T1000 (cell line): Measurements from ENCODE around the gene WFDC2.

Source experiments
- DNase-seq: peaks from one replicate; lab custom pipeline; 2025; ENCODE audit warnings: mixed read lengths; lab: John Stamatoyannopoulos, UW

WFDC2 gene, protein sequence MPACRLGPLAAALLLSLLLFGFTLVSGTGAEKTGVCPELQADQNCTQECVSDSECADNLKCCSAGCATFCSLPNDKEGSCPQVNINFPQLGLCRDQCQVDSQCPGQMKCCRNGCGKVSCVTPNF

DNA sequence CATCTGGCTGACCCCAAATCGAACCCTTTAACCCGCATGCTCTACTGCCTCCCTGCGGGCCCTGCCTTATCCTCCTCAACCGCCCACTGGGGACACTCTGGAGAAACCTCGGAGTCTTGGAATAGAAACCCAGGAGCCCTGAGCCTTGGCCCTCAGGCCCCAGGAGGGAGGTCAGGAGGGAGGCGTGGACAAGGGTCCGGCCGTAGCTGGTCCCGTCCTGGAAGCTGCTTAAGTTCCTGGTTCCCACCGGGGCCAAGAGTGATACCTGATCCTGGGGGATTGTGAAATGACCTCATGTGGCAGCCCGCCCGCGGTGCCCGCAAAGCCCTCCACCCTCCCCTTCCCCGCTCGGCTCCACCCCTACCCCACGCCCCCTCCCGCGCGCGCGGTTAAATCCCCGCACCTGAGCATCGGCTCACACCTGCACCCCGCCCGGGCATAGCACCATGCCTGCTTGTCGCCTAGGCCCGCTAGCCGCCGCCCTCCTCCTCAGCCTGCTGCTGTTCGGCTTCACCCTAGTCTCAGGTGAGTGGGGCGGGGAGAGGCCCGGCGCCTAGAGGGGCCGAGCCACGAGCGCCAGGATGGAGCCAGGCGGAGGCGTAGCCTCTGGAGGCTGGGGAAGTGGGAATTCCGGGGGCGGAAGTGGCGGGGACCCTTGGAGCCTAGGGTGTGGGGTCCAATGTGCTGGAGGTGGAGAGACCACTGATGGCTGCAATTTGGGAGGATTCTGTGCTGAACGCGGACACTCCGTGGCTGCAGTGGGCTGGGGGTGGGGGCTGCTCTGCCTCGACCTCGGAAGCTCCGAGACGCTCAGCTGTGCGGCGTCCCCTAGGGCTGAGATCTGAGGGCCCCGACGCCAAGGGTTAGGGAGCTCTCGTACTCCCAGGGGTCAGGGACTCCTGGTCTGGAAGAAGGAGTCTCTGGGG is at the start of gene WFDC2:
Gene WFDC2 (plus strand): TSS at position 418 of the 926 bp plus-strand sequence. CDS start 29 bp downstream, at position 447.
- no peak for DNase-seq

DNA sequence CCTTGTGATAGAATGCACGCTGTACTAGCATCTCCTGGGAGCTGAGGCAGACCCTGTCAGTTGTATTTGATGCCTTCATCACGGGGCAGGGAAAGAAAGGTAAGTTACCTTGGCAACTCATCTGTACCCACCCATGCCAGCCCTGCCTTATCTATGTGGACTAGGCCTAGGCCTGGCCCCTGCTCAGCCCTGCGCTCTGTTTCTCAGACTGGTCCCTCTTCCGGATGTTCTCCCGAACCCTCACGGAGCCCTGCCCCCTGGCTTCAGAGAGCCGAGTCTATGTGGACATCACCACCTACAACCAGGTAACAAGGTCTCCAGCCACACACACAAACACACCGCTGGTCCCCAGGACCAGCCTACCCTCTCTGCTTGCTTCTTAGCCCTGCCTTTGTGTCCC is 49.4 kb upstream of the WFDC2 start:
- no peak for DNase-seq

DNA sequence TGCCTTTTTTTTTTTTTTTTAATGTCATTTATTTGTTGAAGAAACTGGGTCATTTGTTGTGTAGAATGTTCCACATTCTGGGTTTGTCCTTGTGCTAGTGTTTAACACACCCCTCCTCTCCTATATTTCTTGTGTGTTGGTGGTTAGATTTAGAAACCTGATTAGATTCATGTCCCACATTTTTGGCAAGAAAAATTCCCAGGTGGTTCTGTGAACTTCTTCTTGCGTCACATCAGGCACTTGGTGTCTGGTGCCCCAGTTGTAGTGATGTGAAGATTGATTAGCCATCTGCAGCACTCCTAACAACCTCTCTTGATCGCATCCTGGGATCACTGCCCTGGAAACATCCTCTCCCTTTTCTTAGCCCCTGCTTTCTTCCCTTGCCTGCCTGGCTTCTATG is 45.9 kb upstream of the WFDC2 start:
- DNase-seq = no peak

DNA sequence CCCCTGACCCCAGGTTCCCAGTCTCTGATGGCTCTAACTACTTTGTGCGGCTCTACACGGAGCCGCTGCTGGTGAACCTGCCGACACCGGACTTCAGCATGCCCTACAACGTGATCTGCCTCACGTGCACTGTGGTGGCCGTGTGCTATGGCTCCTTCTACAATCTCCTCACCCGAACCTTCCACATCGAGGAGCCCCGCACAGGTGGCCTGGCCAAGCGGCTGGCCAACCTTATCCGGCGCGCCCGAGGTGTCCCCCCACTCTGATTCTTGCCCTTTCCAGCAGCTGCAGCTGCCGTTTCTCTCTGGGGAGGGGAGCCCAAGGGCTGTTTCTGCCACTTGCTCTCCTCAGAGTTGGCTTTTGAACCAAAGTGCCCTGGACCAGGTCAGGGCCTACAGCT is 44.0 kb upstream of the WFDC2 start:
- DNase-seq = no peak

DNA sequence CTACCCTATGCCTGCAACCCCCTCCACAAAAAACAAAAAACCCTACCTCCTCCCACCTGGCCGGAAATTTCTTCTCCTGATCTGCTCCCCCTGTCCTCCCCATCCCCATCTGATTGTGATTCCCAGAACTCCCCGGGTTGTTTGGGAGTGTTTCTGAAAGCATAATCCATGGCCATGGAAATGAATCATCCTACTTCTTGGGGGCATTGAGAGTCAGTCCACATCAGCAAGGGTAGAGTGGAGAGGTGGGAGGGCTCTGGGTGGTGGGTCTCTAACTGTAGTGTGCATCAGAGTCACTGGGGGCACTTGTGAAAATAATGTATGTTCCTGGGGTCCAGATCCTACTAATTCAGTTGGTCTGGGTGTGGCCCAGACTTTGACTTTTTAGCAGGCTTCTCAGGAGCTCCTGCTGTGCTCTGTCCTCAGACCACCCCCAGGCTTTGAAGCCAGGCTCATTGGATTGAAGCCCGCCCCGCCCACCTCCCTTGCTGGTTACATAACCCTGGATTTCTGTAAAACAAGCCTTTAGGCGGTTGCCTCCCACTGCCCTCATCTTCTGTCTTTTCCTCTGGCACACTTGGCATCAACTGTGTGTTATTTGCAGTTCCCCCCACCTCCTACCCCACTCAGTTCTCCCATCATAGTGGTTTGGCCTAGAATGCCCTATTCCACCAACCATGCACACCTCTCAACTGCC is 43.1 kb upstream of the WFDC2 start:
- no peak for DNase-seq

DNA sequence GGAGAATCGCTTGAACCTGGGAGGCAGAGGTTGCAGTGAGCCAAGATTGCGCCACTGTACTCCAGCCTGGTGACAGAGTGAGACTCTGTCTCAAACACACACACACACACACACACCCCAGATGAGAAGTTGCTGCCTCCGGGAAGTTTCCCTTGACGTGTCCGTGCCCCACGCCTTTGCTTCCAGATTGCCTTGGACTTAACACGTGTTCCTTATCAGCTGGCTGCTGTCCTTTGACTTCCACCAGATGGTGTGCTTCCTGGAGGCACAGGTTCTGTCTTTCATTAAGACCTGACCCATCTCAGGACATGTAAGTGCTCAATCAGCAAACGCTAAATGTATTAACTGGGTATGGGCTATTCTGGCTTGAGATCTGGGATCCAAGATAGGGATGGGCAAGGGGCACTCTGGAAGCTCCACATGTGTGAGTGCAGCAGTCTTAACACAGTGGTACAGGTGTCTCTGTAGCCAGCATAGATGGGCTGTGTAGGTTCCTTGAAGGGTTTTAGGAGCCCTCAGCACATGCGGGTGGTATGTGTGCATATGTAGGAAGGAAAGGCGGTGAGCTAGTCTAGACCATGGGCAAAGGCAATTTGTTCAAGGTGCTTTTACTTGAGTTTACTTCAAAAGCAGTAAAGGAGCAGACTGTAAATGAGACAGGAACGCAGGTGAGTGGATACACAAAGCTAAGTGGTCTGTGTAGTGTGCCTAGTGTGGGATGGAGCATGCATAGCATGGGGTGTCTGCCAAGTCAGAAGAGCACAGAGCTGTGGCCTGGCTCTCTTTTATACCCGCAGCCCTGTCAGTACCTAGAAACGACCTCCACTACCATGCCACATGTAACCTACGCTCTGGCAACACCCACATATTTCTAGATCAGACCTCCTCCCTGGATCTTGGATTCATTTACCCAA is 42.1 kb upstream of the WFDC2 start:
- no peak for DNase-seq

DNA sequence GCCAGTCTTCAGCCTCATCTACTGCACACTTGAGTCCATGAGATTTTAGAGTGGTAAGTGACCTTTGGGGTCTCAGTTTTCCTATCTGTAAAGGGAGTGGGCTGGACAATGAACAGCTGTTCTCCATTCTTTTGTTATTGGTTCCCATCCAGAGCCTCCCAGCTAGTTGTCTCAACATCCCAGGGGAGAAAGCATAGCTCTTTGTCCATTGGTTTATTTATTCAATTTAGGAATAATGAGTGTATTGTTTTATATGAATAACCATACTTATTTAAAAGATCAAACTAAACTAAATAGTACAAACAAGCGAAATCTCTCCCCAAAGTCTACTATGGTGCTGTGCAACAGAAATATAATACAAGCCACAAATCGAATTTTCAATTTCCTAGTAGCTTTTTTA is 39.9 kb upstream of the WFDC2 start:
- DNase-seq = no peak

DNA sequence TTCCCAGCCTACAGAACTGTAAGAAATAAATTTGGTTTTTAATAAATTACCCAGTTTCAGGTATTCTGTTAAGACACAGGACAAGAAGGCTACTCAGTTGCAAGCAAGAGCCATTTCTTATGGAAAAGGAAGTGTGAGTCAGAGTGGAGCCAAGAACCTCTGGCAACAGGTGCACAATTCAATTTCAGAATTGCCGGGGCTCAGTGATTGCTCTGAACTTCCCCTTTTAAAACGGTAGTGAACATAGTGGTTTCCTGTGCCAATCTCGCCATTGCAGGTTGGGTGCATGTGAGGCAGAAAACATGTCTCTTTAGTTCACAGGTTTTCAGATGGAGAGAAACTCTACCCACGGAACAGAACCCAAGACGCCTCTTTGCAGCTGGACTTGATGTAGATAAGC is 37.3 kb upstream of the WFDC2 start:
- no peak for DNase-seq

DNA sequence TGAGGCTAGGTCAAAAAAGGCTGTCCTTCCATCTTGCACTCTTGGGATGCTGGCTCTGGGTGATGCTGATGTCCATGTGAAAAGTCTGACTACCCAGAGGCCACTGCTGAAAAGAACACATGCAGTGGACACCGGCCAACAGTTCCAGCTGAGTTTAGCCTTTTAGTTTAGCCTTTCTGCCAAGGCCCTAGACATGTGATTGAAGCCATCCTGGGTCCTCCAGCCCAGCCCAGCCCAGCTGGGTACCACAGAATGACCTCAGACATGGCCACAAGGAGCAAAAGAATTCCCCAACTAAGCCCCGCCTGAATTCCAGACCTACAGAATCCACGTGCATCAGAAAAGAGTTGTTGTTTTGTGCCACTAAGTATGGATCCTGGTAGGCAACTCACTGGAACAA is 36.2 kb upstream of the WFDC2 start:
- no peak for DNase-seq

DNA sequence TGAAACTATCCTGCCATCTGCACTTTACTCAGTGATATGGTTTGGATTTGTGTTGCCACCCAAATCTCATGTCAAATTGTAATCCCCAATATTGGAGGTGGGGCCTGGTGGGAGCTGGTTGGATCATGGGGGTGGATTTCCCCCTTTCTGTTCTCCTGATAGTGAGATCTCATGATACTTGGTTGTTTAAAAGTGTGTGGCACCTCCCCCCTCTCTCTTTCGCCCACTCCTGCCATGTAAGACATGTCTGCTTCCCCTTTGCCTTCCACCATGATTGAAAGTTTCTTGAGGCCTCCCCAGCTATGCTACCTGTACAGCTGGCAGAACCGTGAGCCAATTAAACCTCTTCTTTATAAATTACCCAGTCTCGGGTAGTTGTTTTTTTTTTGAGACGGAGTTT is 35.6 kb upstream of the WFDC2 start:
- DNase-seq = no peak

DNA sequence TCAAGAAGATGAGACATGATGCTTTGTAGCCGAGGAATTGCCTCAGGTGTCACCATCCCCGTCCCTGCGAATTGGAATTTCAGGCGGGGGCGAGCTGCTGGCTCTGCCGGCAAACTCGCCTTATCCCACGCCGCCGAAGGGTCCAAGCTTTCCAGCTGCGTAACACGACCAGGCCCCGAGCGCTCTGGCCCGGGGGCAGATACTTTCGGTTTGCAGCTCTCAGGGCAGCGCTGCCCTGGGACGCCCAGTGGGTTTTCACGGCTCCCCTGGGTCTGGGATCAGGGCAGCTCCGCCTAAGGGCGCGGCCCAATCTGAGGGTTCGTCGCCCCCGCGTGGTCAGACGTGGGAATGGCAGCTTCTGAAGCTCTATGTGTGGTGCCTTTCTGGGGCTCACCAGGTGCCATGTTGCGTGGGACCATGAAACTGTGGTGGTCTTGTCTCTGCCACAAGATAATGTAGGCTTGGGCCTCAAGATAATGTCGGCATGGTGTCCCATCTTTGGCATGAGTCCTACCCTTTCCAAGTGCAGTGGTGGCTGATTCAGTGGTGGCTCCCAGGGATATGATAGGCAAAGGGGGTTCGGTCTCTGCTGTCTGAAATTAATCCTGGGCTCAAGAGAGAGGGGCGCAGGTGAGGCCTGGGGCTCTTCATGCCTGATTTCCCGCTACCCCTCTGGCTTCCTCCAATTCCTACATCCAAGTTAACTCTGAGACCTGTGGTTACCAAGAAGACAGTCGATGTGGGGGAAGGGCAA is 32.6 kb upstream of the WFDC2 start:
- DNase-seq = peak; percentile 95

DNA sequence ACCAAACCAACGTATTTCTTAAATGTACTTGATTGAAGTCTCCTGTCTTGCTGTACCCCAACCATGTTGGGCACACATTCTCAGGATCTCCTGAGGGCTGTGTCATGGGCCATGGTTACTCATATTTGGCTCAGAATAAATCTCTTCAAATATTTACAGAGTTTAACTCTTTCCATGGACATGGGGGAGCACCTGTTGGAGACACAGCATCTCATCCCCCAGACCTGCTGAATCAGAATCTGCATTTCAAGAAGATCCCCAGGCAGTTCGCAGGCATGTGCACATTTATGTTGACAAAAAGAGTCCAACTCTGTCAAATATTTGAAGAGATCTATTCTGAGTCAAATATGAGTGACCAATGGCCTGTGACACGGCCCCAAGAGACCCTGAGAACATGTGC is 29.1 kb upstream of the WFDC2 start:
- no peak for DNase-seq

DNA sequence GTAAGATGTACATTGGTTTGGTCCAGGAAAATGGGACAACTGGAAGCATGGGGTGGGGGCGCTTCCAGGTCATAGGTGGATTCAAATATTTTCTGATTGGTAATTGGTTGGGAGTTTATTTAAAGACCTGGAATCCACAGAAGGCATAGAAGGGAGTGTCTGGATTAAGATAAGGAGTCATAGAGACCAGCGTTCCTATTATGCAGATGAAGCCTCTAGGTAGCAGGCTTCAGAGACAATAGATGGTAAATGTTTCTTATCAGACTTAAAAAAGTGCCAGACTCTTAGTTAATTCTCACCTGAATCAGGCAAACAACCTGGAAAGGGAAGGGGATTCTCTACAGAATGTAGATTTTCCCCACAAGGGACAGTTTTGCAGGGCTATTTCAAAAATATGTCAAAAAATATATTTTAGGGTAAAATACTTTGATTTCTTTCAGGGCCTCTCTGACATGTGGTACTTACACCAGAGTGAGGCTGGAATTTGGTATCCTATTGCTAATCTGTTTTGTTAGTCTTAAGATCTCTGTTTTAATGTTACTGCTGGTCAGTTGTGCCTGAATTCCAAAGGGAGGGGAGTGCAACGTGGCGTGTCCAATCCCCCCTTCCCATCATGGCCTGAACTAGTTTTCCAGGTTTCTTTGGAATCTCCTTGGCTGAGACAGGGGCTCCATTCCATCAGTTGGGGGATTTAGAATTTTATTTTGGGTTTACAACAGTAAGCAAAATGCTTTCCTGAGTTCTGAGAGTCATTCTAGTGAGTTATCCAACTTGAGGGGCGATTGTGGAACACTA is 28.5 kb upstream of the WFDC2 start:
- no peak for DNase-seq

DNA sequence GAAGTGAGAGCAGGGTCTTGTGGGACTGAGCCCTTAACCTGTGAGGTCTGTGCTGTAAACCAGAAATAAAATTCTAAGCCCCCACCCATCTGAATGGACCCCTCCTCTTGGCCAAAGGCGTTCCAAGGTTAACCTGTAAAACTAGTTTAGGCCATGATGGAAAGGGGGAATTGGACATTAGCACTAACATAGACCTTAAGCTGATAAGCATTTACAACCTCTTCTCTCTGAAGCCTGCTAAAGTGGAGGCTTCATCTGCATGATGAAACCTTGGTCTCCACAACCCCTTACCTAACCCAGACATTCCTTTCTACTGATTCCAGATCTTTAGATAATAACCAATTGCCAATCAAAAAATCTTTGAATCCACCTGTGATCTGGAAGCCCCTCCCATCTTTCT is 27.8 kb upstream of the WFDC2 start:
- no peak for DNase-seq

DNA sequence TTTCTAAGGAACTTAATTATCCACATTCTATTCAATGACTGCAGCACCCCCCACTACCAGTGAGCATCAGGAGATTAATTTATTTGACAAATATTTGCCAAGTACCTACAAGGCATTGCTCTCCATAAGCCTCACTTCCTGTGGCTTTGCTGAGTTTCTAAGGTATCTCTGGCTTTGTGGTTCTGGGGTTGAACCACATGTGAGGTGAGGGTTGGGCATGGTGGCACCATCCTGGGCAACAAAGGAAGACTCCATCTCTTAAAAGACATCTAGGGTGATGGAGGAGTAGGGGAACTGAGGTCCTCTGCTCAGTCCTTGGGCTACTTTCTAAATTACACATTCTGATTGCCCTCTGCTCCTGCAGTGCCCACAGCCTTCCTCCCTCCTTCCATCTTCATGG is 25.5 kb upstream of the WFDC2 start:
- DNase-seq = no peak

DNA sequence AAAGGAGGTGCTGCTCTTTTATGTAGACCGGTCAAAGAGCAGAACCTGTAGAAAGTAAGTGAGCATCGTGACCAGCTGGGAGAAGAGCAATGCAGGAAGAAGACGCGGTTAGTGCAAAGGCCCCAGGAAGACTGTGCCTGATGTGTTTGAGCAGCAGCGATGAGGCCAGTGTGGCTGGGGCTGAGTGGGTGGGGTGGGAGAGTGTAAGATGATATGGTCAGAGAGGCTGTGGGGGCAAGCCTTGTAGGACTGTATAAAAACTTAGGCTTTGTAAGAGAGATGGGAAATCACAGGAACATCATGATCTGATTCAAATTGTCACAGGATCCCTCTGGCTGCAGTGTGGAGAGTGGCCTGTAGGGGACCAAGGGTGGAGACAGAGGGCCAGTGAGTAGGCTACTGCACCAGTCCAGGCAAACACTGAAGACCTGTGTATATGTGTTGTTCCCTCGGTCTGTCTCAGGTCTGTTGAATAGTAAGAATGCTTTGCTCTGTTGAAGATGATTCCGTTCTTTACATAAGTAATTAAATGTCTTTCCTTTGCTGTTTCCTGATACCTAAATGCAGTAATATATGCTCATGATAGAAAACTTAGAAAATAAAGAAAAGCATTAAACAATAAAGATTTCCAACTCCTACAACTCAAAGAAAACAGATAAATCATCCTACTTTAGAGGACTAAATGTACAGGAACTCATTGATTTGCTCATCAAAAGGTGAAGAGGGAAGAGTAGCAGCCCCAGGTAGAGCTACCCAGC is 23.6 kb upstream of the WFDC2 start:
- no peak for DNase-seq

DNA sequence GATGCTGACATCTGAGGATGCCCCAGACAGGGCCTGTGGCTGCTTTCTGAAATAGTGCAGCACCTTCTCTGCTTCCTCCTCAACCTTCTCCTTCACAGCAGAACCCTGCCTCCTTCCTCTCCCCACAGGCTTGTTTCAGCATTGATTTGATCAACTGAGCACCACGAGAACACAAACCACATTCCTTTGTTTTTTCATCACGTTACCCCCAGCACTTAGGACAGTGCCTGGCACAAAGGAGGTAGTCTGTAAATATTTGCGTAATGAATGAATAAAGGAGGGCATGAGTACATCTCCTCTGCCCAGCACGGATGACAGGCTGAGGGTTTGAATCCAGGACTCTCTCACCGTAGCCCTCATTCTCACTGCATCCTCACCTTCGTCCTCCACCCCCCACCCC is 21.3 kb upstream of the WFDC2 start:
- no peak for DNase-seq

DNA sequence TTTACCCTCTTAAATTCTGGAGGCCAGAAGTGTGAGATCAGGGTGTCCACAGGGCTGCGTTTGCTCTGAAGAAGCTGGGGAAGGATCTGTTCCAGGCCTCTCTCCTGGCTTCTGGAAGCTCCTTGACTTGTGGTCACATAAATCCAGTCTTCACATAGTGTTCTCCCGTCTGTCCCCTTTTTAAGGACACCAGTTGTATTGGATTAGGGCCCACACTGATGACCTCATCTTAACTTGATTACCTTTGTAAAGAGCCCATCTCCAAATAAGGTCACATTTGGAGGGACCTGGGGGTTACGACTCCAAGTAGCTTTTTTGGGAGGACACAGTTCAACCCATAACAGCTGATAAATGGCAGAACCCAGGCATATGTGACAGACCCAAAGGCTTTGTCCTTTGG is 20.0 kb upstream of the WFDC2 start:
- DNase-seq = no peak

DNA sequence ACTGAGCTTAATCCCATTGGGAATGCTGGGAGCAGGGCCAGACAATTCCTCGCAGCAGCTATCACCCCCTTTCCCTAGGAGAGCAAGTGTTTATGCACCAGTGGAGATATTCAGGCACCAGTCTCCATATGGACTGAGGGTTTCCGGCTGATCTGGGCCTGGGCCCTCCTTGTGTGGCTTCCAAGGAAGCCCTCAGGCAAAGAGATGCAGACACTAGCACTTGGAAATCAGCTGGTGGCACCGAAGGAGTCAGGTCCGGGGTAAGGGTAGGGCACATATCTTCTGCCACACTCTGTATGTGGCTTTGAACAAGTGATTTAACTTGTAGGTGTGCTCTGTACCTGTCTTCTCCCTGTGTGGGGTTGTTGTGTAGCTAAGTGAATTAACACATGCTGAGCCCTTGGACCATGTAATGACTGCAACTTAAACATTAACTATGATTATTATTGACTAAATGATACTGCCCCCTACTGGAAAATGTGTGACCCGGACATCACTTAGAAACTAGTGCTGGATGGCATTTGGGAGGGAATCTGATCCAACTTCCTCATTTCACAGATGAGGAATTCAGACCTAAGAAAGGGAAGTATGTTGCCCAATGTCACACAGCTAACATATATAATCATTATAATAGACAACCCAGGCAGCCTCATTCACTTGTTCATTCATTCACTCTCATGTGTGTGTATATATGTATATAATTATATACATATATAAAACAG is 19.3 kb upstream of the WFDC2 start:
- DNase-seq = no peak
